ENCODE data around the gene RTN4R.
A peak's percentile ranks its signal among the peaks of the same experiment; 100 is the strongest.

Gene RTN4R

DNA sequence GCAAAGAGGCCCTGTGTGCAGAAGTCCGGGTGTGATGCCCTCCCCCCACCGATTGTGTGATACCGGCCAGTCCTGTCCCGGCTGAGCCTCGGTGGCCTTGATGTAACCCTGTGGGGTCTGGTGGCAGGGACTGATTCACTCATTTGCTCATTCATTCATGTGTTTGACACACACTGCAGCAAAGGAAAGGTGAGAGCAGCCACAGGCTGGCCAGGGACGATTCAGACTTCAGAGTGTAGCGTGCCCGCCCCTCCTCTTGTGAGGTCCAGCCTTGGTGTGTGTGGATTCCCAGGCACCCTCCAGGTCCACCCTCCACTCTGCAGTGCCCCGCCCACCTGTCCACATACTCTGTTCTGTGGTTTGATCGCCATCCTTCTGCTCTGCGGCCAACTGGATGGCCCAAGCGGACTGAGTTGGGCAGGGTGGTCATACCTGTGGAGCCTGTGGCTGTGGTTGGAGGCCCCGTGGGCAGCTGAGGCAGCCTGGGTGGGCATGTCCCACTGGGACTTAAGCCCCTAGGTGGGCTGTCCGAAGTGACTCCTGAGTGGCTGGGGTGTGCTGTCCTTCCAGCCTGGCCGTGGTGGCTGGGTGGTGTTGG is 59.3 kb downstream of the RTN4R start:
- ATAC-seq = no peak
- no peaks in the 10 kb centered on the region for H3K36me3 Mint-ChIP-seq
- H3K27ac Mint-ChIP-seq = no peak overlapping the region
- H3K27me3 Mint-ChIP-seq = peaks cover 13% of the 10 kb centered on the region
- H3K4me3 Mint-ChIP-seq = no peak overlapping the region
- H3K9me3 Mint-ChIP-seq = no peaks in the 10 kb centered on the region
- peaks cover 25% of the 10 kb centered on the region for H3K4me1 Mint-ChIP-seq

- no peaks in the 10 kb centered on the region for H3K36me3 Mint-ChIP-seq
- peak overlapping the region; percentile 89 for H3K27ac Mint-ChIP-seq
- no peaks in the 10 kb centered on the region for H3K9me3 Mint-ChIP-seq
- ATAC-seq = no peak
- peaks cover 25% of the 10 kb centered on the region for H3K4me1 Mint-ChIP-seq
- peak overlapping the region; percentile 91 for H3K4me3 Mint-ChIP-seq
- H3K27me3 Mint-ChIP-seq = no peaks in the 10 kb centered on the region
Measured at GRCh38 chr22:20207277-20208025, 60.7 kb downstream of the RTN4R start.

DNA sequence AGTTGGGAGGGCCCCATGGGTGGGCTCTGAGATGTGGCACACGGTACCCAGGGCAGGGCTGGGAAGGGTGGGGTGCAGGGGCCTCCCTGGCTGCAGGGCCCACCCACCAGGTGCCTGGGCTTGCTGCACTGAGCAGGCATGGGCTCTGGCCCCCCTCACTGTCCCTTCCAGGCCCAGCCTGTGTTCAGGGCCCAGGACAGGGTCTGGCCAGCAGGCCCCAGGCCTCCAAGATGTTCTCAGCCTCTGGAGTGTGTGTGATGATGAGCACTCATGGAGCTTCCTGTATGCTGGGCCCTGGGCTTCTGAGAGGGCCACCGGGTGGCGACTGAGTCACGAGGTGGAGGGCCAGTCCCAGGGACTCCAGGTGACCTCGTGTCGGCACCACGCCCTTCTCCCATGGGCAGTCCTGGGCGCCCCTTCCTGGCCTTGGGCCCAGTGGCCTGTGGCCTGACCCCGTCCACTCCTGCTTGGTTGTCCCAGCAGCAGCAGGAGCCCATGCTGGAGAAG is 61.4 kb downstream of the RTN4R start:
- H3K36me3 Mint-ChIP-seq = no peaks in the 10 kb centered on the region
- H3K4me1 Mint-ChIP-seq = peaks cover 25% of the 10 kb centered on the region
- no peaks in the 10 kb centered on the region for H3K27me3 Mint-ChIP-seq
- H3K9me3 Mint-ChIP-seq = no peaks in the 10 kb centered on the region
- peak; percentile 46 for ATAC-seq
- H3K27ac Mint-ChIP-seq = peak overlapping the region; percentile 89
- peak overlapping the region; percentile 91 for H3K4me3 Mint-ChIP-seq

- ATAC-seq = peak; percentile 72
- peaks cover 25% of the 10 kb centered on the region for H3K4me1 Mint-ChIP-seq
- H3K36me3 Mint-ChIP-seq = no peaks in the 10 kb centered on the region
- peak overlapping the region; percentile 89 for H3K27ac Mint-ChIP-seq
- H3K27me3 Mint-ChIP-seq = no peaks in the 10 kb centered on the region
- H3K9me3 Mint-ChIP-seq = no peaks in the 10 kb centered on the region
- peak overlapping the region; percentile 91 for H3K4me3 Mint-ChIP-seq
Measured at GRCh38 chr22:20205964-20206708, 62.0 kb downstream of the RTN4R start.

GRCh38 chr22:20205464-20205963 is 62.6 kb downstream of the RTN4R start:
- ATAC-seq = no peak
- Mint-ChIP-seq H3K27ac (peak overlapping the region; percentile 89), H3K36me3 (no peaks in the 10 kb centered on the region), H3K27me3 (no peaks in the 10 kb centered on the region), H3K4me1 (peaks cover 25% of the 10 kb centered on the region), H3K9me3 (no peaks in the 10 kb centered on the region), H3K4me3 (peak overlapping the region; percentile 91)

- Mint-ChIP-seq H3K9me3 (no peaks in the 10 kb centered on the region), H3K4me3 (no peak overlapping the region)
Measured at GRCh38 chr22:20204806-20205205, 63.3 kb downstream of the RTN4R start.

DNA sequence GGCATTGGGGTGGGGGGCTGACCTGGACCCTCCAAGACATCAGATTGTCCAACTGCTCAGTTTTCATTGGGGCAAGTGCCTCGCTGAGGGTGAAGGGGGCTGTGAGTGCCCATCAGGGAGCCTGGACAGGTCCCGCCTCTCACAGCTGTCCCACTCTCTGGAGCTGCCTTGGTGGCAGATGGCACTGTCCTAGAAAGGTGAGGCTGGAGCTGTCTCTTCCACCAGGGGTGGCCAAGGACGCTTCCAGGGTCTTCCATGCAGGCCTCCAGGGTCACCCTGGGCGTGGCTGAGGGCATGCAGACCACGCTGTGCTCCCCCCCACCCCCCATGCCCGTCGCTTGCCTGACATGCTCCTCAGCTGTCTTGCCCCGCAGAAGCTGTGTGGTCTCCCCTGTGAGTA is 63.8 kb downstream of the RTN4R start:
- H3K36me3 Mint-ChIP-seq = no peaks in the 10 kb centered on the region
- H3K9me3 Mint-ChIP-seq = no peaks in the 10 kb centered on the region
- H3K4me3 Mint-ChIP-seq = no peak overlapping the region
- no peaks in the 10 kb centered on the region for H3K27me3 Mint-ChIP-seq
- ATAC-seq = no peak
- H3K4me1 Mint-ChIP-seq = peaks cover 25% of the 10 kb centered on the region
- no peak overlapping the region for H3K27ac Mint-ChIP-seq

More at GRCh38 chr22:20204806-20205205, 63.3 kb downstream of the RTN4R start:
- no peak for ATAC-seq
- H3K27me3 Mint-ChIP-seq = no peaks in the 10 kb centered on the region
- peaks cover 25% of the 10 kb centered on the region for H3K4me1 Mint-ChIP-seq
- no peak overlapping the region for H3K27ac Mint-ChIP-seq
- no peaks in the 10 kb centered on the region for H3K36me3 Mint-ChIP-seq

GRCh38 chr22:20203552-20204201 is 64.4 kb downstream of the RTN4R start:
- ATAC-seq = no peak
- Mint-ChIP-seq H3K4me3 (no peak overlapping the region), H3K4me1 (peaks cover 25% of the 10 kb centered on the region), H3K36me3 (no peaks in the 10 kb centered on the region), H3K27me3 (peaks cover under 1% of the 10 kb centered on the region), H3K27ac (no peak overlapping the region), H3K9me3 (no peaks in the 10 kb centered on the region)

- Mint-ChIP-seq H3K27ac (no peak overlapping the region), H3K4me3 (no peak overlapping the region), H3K4me1 (peaks cover 23% of the 10 kb centered on the region), H3K27me3 (peaks cover 6% of the 10 kb centered on the region), H3K9me3 (no peaks in the 10 kb centered on the region), H3K36me3 (no peaks in the 10 kb centered on the region)
- ATAC-seq = no peak
Measured at GRCh38 chr22:20203142-20203551, 65.0 kb downstream of the RTN4R start.

- Mint-ChIP-seq H3K27me3 (peaks cover 13% of the 10 kb centered on the region), H3K4me1 (peaks cover 11% of the 10 kb centered on the region), H3K27ac (no peak overlapping the region), H3K9me3 (no peaks in the 10 kb centered on the region), H3K36me3 (no peaks in the 10 kb centered on the region), H3K4me3 (no peak overlapping the region)
- ATAC-seq = no peak
Measured at GRCh38 chr22:20201837-20202392, 66.2 kb downstream of the RTN4R start.

GRCh38 chr22:20199906-20200305 is 68.2 kb downstream of the RTN4R start:
- Mint-ChIP-seq H3K4me1 (no peaks in the 10 kb centered on the region), H3K27ac (no peak overlapping the region), H3K9me3 (no peaks in the 10 kb centered on the region), H3K27me3 (peaks cover 13% of the 10 kb centered on the region), H3K36me3 (no peaks in the 10 kb centered on the region), H3K4me3 (no peak overlapping the region)
- no peak for ATAC-seq

GRCh38 chr22:20199413-20199842 is 68.7 kb downstream of the RTN4R start:
- Mint-ChIP-seq H3K27ac (no peak overlapping the region), H3K27me3 (peaks cover 13% of the 10 kb centered on the region), H3K4me3 (no peak overlapping the region), H3K9me3 (no peaks in the 10 kb centered on the region), H3K4me1 (no peaks in the 10 kb centered on the region), H3K36me3 (no peaks in the 10 kb centered on the region)
- no peak for ATAC-seq

- Mint-ChIP-seq H3K27ac (no peak overlapping the region), H3K4me3 (no peak overlapping the region), H3K9me3 (no peaks in the 10 kb centered on the region), H3K36me3 (no peaks in the 10 kb centered on the region), H3K4me1 (no peaks in the 10 kb centered on the region), H3K27me3 (peaks cover 13% of the 10 kb centered on the region)
- no peak for ATAC-seq
Measured at GRCh38 chr22:20198557-20199319, 69.4 kb downstream of the RTN4R start.

DNA sequence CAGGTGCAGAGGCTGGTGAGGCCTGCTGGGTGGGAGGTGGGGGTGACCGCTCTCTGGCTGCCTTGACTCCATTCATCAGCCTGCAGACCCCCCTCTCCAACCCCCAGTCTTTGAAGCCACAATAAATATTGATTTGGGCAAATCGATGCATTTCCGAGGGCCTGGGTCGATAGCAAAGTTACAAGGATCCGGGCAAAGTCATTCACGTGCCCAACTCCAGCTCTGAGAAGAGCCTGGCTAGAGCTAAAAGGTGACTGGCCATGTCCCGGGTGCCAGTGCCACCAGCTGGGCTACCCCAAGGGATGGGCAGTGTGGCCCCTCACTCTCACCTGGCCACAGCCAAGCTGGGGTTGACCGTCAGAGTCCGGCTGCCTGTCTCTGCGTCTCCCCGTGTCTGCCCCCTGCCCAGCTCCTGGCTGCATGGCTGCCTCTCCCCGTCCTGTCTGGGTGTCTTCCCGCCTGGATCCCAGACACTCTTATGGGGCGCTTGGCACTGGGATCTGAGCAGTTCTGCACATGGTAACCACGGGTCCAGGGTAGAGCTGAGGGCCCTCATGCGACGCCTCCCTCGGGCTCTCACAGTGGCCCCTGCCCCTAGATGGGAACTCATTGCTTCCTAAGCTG is 70.6 kb downstream of the RTN4R start:
- ATAC-seq = no peak
- Mint-ChIP-seq H3K27ac (no peak overlapping the region), H3K4me3 (no peak overlapping the region)

More for the DNA sequence above, 70.6 kb downstream of the RTN4R start:
- no peaks in the 10 kb centered on the region for H3K9me3 Mint-ChIP-seq
- no peaks in the 10 kb centered on the region for H3K4me1 Mint-ChIP-seq
- H3K36me3 Mint-ChIP-seq = no peaks in the 10 kb centered on the region
- H3K27me3 Mint-ChIP-seq = peaks cover 13% of the 10 kb centered on the region

All from stimulated activated memory B cell treated with anti-CD40 and anti-IgM and Interleukin-4, amounts not matched to agents 10 μg/mL and 1 μg/mL and 100 μg/mL, for 72 hours (primary cell).